Endodermal cell (in vitro differentiated cells): ENCODE measurements around the gene KIF1A. TPM values are rescaled to one million over a fixed set of nuclear protein-coding genes. Genes with fewer than 3 reads are reported as not detected.

ENCODE experiments used
- DNase-seq: peaks from one replicate; pipeline ENCODE4 v3.0.0-alpha.2; 2017
- H3K27ac ChIP-seq: 2 replicates; pipeline ENCODE4 v1.5.1; 2013; ENCODE audit warnings: mild to moderate bottlenecking, low read depth, low read length, moderate library complexity
- H3K27me3 ChIP-seq: 2 replicates; pipeline ENCODE4 v1.6.1; 2013; ENCODE audit warnings: mild to moderate bottlenecking, low read length, moderate library complexity; ENCODE audit not compliant: insufficient read depth, control insufficient read depth, poor library complexity, severe bottlenecking
- H3K36me3 ChIP-seq: 2 replicates; pipeline ENCODE4 v1.7.0; 2013; ENCODE audit warnings: mild to moderate bottlenecking, low read length, moderate library complexity; ENCODE audit not compliant: control insufficient read depth, insufficient read depth
- H3K4me1 ChIP-seq: one replicate; pipeline ENCODE4 v1.7.0; 2013; ENCODE audit warnings: low read length; ENCODE audit not compliant: control insufficient read depth, insufficient read depth
- H3K4me3 ChIP-seq: 2 replicates; pipeline ENCODE4 v1.5.1; 2013; ENCODE audit warnings: mild to moderate bottlenecking, low read length, moderate library complexity
- H3K9ac ChIP-seq: 2 replicates; pipeline ENCODE4 v1.6.1; 2013; ENCODE audit warnings: mild to moderate bottlenecking, low read length, moderate library complexity; ENCODE audit not compliant: poor library complexity, severe bottlenecking; ENCODE audit errors: extremely low read depth
- H3K9me3 ChIP-seq: 2 replicates; pipeline ENCODE4 v1.6.1; 2013; ENCODE audit warnings: mild to moderate bottlenecking, low read length, moderate library complexity; ENCODE audit not compliant: control insufficient read depth
- H3K27ac Mint-ChIP-seq: 2 replicates; pipeline ENCODE4 v1.8.0; 2020; ENCODE audit warnings: mixed read lengths
- H3K27me3 Mint-ChIP-seq: 2 replicates; pipeline ENCODE4 v1.8.0; 2021; ENCODE audit warnings: mild to moderate bottlenecking, mixed read lengths; ENCODE audit not compliant: insufficient read depth
- H3K36me3 Mint-ChIP-seq: 2 replicates; pipeline ENCODE4 v1.8.0; 2020; ENCODE audit warnings: low read depth, mixed read lengths
- H3K4me1 Mint-ChIP-seq: 2 replicates; pipeline ENCODE4 v1.8.0; 2020; ENCODE audit warnings: mixed read lengths
- H3K4me3 Mint-ChIP-seq: 2 replicates; pipeline ENCODE4 v1.8.0; 2020; ENCODE audit warnings: mild to moderate bottlenecking, moderate library complexity, mixed read lengths
- H3K9me3 Mint-ChIP-seq: 2 replicates; pipeline ENCODE4 v1.8.0; 2020; ENCODE audit warnings: mild to moderate bottlenecking, mixed read lengths
- WGBS, 2 experiments: methylation state at CpG; one replicate each; pipeline versions ENCODE4 v1.1.5 to v1.1.7; 2013; ENCODE audit warnings: missing lambda C conversion rate in 2 of 2, mixed read lengths in 1 of 2; ENCODE audit not compliant: insufficient coverage in 1 of 2, insufficient read length in 1 of 2; 5-methylcytosine and 5-hydroxymethylcytosine counted together
- total RNA-seq, 2 donors: library from RNA; stranded (reverse); fragmentation: NEBNext Ultra II Directional in 1 of 2; extraction: Animal tissue kit (Norgen Biotek cat#: 25700) in 1 of 2; gene quantifications; 2 replicates in 1 of 2; 3 replicates in 1 of 2; pipeline ENCODE4 v1.2.1, GENCODE V29; 2021
- TF ChIP-seq, protein P1 (sequence below): fragments of 200-600 bp; sonication (generic); conservative IDR thresholded peaks from 2 replicates; pipeline ENCODE4 v1.5.0; 2021; ENCODE audit warnings: antibody characterized with exemption, mild to moderate bottlenecking

The KIF1A gene
- total RNA-seq, 2 donors from 2014 or later = 58.8 to 83.1 TPM

DNA sequence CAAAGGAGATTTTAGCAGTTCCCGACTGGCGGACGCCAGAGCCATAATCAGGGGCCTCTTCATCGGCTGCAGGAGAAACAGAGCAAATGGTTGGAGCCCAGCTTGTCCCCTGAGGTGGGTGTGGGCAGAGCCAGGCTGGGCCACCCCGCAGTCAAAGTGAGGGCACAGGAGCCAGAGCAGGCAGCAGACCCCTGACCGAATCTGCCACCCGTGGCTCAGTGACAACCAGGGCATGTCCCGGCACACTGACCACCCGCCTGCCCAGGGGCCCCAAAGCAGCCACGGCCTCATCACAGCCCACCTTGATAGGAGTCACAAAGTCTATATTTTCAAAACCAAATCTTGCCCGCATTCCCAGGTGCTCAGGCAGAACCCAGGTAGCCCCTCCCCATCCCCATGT, 72.8 kb downstream of the KIF1A start:
- peaks cover 7% of the 10 kb centered on the region for H3K36me3 Mint-ChIP-seq
- no peaks in the 10 kb centered on the region for H3K9me3 Mint-ChIP-seq
- no peaks in the 10 kb centered on the region for H3K27me3 Mint-ChIP-seq
- TF ChIP-seq, protein P1, sequence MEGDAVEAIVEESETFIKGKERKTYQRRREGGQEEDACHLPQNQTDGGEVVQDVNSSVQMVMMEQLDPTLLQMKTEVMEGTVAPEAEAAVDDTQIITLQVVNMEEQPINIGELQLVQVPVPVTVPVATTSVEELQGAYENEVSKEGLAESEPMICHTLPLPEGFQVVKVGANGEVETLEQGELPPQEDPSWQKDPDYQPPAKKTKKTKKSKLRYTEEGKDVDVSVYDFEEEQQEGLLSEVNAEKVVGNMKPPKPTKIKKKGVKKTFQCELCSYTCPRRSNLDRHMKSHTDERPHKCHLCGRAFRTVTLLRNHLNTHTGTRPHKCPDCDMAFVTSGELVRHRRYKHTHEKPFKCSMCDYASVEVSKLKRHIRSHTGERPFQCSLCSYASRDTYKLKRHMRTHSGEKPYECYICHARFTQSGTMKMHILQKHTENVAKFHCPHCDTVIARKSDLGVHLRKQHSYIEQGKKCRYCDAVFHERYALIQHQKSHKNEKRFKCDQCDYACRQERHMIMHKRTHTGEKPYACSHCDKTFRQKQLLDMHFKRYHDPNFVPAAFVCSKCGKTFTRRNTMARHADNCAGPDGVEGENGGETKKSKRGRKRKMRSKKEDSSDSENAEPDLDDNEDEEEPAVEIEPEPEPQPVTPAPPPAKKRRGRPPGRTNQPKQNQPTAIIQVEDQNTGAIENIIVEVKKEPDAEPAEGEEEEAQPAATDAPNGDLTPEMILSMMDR = no peak
- Histone ChIP-seq H3K27me3 (no peaks in the 10 kb centered on the region), H3K27ac (no peak overlapping the region), H3K9ac (no peak overlapping the region), H3K4me1 (no peaks in the 10 kb centered on the region), H3K4me3 (no peak overlapping the region), H3K9me3 (no peaks in the 10 kb centered on the region), H3K36me3 (peaks cover 8% of the 10 kb centered on the region)
- DNase-seq = no peak
- WGBS, 2 experiments = 93 to 98% methylated on average over 8 to 11 of the region's 11 CpGs
- H3K4me3 Mint-ChIP-seq = no peak overlapping the region
- peak overlapping the region; percentile 66 for H3K27ac Mint-ChIP-seq
- no peaks in the 10 kb centered on the region for H3K4me1 Mint-ChIP-seq

DNA sequence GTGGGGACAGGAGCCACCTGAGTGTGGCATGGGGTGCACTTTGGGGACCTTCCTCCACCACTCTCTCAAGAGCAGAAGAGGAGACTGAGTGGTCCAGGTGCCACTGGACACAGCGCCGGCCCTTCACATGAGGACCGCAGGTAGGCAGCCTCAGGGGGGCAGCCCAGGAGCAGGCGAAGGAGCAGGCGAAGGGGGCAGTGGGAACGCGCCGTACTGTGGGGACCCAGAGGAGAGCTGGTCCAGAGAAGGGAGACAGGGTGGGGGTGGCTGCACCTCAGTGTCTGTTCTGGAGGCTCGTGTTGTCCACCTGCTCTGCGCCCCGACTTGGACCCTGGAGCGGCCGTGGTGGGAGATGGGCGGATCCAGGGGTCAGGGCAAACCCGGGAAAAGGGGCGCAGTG, 73.3 kb downstream of the KIF1A start:
- no peak overlapping the region for H3K4me3 ChIP-seq
- peaks cover 8% of the 10 kb centered on the region for H3K36me3 ChIP-seq
- H3K9me3 ChIP-seq = no peaks in the 10 kb centered on the region
- H3K4me1 ChIP-seq = no peaks in the 10 kb centered on the region
- no peaks in the 10 kb centered on the region for H3K27me3 ChIP-seq
- H3K27me3 Mint-ChIP-seq = no peaks in the 10 kb centered on the region
- no peak overlapping the region for H3K9ac ChIP-seq
- no peaks in the 10 kb centered on the region for H3K9me3 Mint-ChIP-seq
- TF ChIP-seq, protein P1 = no peak
- H3K4me1 Mint-ChIP-seq = no peaks in the 10 kb centered on the region
- peaks cover 7% of the 10 kb centered on the region for H3K36me3 Mint-ChIP-seq
- no peak for DNase-seq
- H3K4me3 Mint-ChIP-seq = no peak overlapping the region
- WGBS, 2 experiments = 94 to 99% methylated on average over 15 to 16 of the region's 16 CpGs
- H3K27ac ChIP-seq = no peak overlapping the region
- no peak overlapping the region for H3K27ac Mint-ChIP-seq

DNA sequence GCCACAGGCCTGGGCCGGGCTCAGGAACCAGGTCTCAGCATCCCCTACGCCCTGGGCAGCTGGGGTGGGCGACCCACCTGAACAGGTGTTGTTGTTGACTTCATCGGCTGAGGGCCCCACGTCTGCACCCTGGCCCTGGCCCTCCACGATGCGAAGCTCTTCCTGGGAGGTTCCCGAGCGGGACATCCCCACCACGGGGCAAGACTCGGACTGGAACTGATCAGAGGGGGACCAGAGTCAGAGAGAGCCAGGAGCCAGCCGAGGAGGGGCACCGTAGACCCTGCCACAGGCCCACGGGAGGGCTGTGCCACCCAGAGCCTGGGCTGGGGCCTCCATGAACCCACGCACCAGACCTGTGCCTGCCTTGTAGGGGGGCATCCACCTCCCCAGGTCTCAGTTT, 74.1 kb downstream of the KIF1A start:
- Mint-ChIP-seq H3K4me3 (no peak overlapping the region), H3K27ac (no peak overlapping the region), H3K27me3 (no peaks in the 10 kb centered on the region), H3K4me1 (no peaks in the 10 kb centered on the region), H3K36me3 (peaks cover 7% of the 10 kb centered on the region), H3K9me3 (no peaks in the 10 kb centered on the region)
- TF ChIP-seq, protein P1 = no peak
- no peaks in the 10 kb centered on the region for H3K4me1 ChIP-seq
- no peaks in the 10 kb centered on the region for H3K9me3 ChIP-seq
- WGBS, 2 experiments = 93 to 96% methylated on average over 12 to 15 of the region's 15 CpGs
- H3K27ac ChIP-seq = no peak overlapping the region
- no peaks in the 10 kb centered on the region for H3K27me3 ChIP-seq
- DNase-seq = no peak
- H3K36me3 ChIP-seq = peaks cover 8% of the 10 kb centered on the region
- no peak overlapping the region for H3K9ac ChIP-seq
- H3K4me3 ChIP-seq = no peak overlapping the region
